ENCODE data around the gene NABP2. TPM values are rescaled to one million over a fixed set of nuclear protein-coding genes. Genes with fewer than 3 reads are reported as not detected.

Gene NABP2
- total RNA-seq, 1 donor = 26.8 TPM

- no peaks in the 10 kb centered on the region for H3K27me3 ChIP-seq (ENCODE audit: insufficient read depth, low read length)
- TF ChIP-seq CTCF (IDR thresholded peaks at IDR 0.05; ENCODE audit: extremely low read depth, low read depth, low read length) = no peak
- H4K20me1 ChIP-seq (ENCODE audit: insufficient read depth, low read length) = peaks cover 53% of the 10 kb centered on the region
- peaks cover 64% of the 10 kb centered on the region for H3K79me2 ChIP-seq (ENCODE audit: insufficient read depth, low read length)
- H3K4me3 ChIP-seq (ENCODE audit: insufficient read depth, low read length) = peak overlapping the region; percentile 94
- no peaks in the 10 kb centered on the region for H3K9me3 ChIP-seq (ENCODE audit: low read depth, low read length)
- peak overlapping the region; percentile 90 for H3K4me2 ChIP-seq (ENCODE audit: insufficient read depth, low read length)
- peaks cover 30% of the 10 kb centered on the region for H3K4me1 ChIP-seq (ENCODE audit: insufficient read depth, low read length)
- peaks cover 52% of the 10 kb centered on the region for H3K36me3 ChIP-seq (ENCODE audit: insufficient read depth, low read length)
- peak; percentile 95 for DNase-seq (ENCODE audit: insufficient read length, low spot score, missing footprints)
- peak overlapping the region; percentile 78 for H3K27ac ChIP-seq (ENCODE audit: low read depth, low read length)
- H2AFZ ChIP-seq (ENCODE audit: low read length) = no peak overlapping the region
Measured at GRCh38 chr12:56256326-56256960, 32.3 kb downstream of the NABP2 start.

GRCh38 chr12:56257071-56257470 lies 32.9 kb downstream of the NABP2 start:
- DNase-seq (ENCODE audit: insufficient read length, low spot score, missing footprints) = peak; percentile 76
- Histone ChIP-seq H3K79me2 (ENCODE audit: insufficient read depth, low read length) (peaks cover 59% of the 10 kb centered on the region), H4K20me1 (ENCODE audit: insufficient read depth, low read length) (peaks cover 52% of the 10 kb centered on the region), H3K4me1 (ENCODE audit: insufficient read depth, low read length) (peaks cover 36% of the 10 kb centered on the region), H3K27ac (ENCODE audit: low read depth, low read length) (peak overlapping the region; percentile 78), H3K9me3 (ENCODE audit: low read depth, low read length) (no peaks in the 10 kb centered on the region), H3K4me2 (ENCODE audit: insufficient read depth, low read length) (peak overlapping the region; percentile 90), H3K4me3 (ENCODE audit: insufficient read depth, low read length) (peak overlapping the region; percentile 94), H3K36me3 (ENCODE audit: insufficient read depth, low read length) (peaks cover 46% of the 10 kb centered on the region), H2AFZ (ENCODE audit: low read length) (no peak overlapping the region), H3K27me3 (ENCODE audit: insufficient read depth, low read length) (no peaks in the 10 kb centered on the region)
- no peak for TF ChIP-seq CTCF (IDR thresholded peaks at IDR 0.05; ENCODE audit: extremely low read depth, low read depth, low read length)

- peak; percentile 91 for DNase-seq (ENCODE audit: insufficient read length, low spot score, missing footprints)
- H3K4me2 ChIP-seq (ENCODE audit: insufficient read depth, low read length) = peak overlapping the region; percentile 90
- H3K79me2 ChIP-seq (ENCODE audit: insufficient read depth, low read length) = peaks cover 54% of the 10 kb centered on the region
- no peaks in the 10 kb centered on the region for H3K27me3 ChIP-seq (ENCODE audit: insufficient read depth, low read length)
- H4K20me1 ChIP-seq (ENCODE audit: insufficient read depth, low read length) = peaks cover 47% of the 10 kb centered on the region
- peaks cover 41% of the 10 kb centered on the region for H3K36me3 ChIP-seq (ENCODE audit: insufficient read depth, low read length)
- peak overlapping the region; percentile 64 for H2AFZ ChIP-seq (ENCODE audit: low read length)
- peaks cover 37% of the 10 kb centered on the region for H3K4me1 ChIP-seq (ENCODE audit: insufficient read depth, low read length)
- TF ChIP-seq CTCF (IDR thresholded peaks at IDR 0.05; ENCODE audit: extremely low read depth, low read depth, low read length) = no peak
- no peaks in the 10 kb centered on the region for H3K9me3 ChIP-seq (ENCODE audit: low read depth, low read length)
- H3K4me3 ChIP-seq (ENCODE audit: insufficient read depth, low read length) = peak overlapping the region; percentile 94
- peak overlapping the region; percentile 78 for H3K27ac ChIP-seq (ENCODE audit: low read depth, low read length)
Measured at GRCh38 chr12:56257491-56258067, 33.4 kb downstream of the NABP2 start.

- peak; percentile 37 for TF ChIP-seq CTCF (IDR thresholded peaks at IDR 0.05; ENCODE audit: extremely low read depth, low read depth, low read length)
- peaks cover 37% of the 10 kb centered on the region for H3K4me1 ChIP-seq (ENCODE audit: insufficient read depth, low read length)
- DNase-seq (ENCODE audit: insufficient read length, low spot score, missing footprints) = peak; percentile 99
- H3K27me3 ChIP-seq (ENCODE audit: insufficient read depth, low read length) = no peaks in the 10 kb centered on the region
- peak within 1 kb of the TSS; percentile 94 for H3K4me3 ChIP-seq (ENCODE audit: insufficient read depth, low read length)
- peaks cover 48% of the 10 kb centered on the region for H3K79me2 ChIP-seq (ENCODE audit: insufficient read depth, low read length)
- peak within 1 kb of the TSS; percentile 90 for H3K4me2 ChIP-seq (ENCODE audit: insufficient read depth, low read length)
- H2AFZ ChIP-seq (ENCODE audit: low read length) = peak within 1 kb of the TSS; percentile 73
- no peaks in the 10 kb centered on the region for H3K9me3 ChIP-seq (ENCODE audit: low read depth, low read length)
- peaks cover 41% of the 10 kb centered on the region for H4K20me1 ChIP-seq (ENCODE audit: insufficient read depth, low read length)
- H3K36me3 ChIP-seq (ENCODE audit: insufficient read depth, low read length) = peaks cover 34% of the 10 kb centered on the region
- H3K27ac ChIP-seq (ENCODE audit: low read depth, low read length) = peak within 1 kb of the TSS; percentile 78
Measured at GRCh38 chr12:56258068-56258819, 34.1 kb downstream of the NABP2 start, which contains the start of gene ANKRD52. Gene ANKRD52 (minus strand): TSS chr12:56258384. CDS start chr12:56258269, 115 bp downstream.
